AG09309 (cell line): ENCODE results near the gene FOXG1.

Experiments used
- DNase-seq: peaks from one replicate; pipeline ENCODE4 v3.0.0-alpha.2; 2010; ENCODE audit warnings: low read depth
- H3K4me3 ChIP-seq: 2 replicates; pipeline ENCODE4 v1.5.1; 2011; ENCODE audit warnings: mild to moderate bottlenecking, low read depth, low read length, moderate library complexity; ENCODE audit not compliant: control insufficient read depth
- TF ChIP-seq, protein P1 (sequence below): IDR thresholded peaks from 2 replicates; pipeline ENCODE4 v1.5.1; 2011; ENCODE audit warnings: mild to moderate bottlenecking, low read depth, low read length, inconsistent platforms; ENCODE audit not compliant: insufficient read depth, control insufficient read depth; ENCODE audit errors: missing control alignments

The FOXG1 gene

DNA sequence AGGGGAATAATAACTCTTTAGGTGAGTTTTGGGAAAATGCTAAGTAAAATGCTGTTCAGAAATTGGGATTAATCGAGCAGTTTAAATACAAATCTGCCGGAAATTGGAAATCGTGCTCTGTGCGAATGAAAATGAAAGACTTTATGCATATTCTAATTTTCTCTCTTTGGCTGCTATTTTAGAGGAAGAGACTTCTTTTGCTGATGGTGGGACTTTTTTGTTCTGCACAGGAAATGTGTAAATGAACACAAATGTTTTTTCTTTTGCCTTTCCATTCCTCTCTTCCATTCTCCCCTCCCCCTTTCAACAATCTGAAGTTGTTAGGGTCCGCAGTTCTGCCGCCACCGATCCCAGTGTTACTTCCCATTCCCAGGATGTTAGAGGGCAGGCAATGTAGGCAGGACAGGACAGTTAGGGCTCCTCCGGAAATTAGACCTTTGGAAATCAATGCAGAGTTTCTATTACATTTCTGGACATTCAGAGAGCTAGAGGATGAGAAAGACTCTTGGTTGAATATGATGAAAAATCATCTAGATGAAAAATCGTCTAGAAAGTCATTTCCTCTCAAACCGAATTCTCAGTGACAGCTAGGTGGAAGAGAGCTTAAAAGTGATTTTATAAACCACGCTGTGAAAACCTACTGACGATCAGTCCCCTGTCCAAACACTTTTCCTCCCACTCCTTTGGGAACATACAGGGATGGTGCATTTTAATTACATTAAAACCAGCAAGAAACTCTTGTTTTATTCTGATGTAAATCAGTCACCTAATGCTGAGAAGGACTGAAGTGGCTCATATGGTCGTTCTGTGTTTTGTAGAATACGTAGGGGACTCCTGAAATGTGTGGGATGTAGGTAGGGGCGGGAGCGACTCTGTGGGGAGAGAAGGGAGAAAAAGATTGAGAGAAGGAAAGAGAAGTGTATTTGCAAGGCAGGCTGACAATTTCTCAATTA is 17.8 kb downstream of the FOXG1 start:
- TF ChIP-seq, protein P1, sequence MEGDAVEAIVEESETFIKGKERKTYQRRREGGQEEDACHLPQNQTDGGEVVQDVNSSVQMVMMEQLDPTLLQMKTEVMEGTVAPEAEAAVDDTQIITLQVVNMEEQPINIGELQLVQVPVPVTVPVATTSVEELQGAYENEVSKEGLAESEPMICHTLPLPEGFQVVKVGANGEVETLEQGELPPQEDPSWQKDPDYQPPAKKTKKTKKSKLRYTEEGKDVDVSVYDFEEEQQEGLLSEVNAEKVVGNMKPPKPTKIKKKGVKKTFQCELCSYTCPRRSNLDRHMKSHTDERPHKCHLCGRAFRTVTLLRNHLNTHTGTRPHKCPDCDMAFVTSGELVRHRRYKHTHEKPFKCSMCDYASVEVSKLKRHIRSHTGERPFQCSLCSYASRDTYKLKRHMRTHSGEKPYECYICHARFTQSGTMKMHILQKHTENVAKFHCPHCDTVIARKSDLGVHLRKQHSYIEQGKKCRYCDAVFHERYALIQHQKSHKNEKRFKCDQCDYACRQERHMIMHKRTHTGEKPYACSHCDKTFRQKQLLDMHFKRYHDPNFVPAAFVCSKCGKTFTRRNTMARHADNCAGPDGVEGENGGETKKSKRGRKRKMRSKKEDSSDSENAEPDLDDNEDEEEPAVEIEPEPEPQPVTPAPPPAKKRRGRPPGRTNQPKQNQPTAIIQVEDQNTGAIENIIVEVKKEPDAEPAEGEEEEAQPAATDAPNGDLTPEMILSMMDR: no peak
- H3K4me3 ChIP-seq: no peak overlapping the region
- no peak for DNase-seq

- peak overlapping the region; percentile 48 for H3K4me3 ChIP-seq
- TF ChIP-seq, protein P1: no peak
- no peak for DNase-seq
Observed at GRCh38 chr14:28785096-28785952, 18.7 kb downstream of the FOXG1 start.

DNA sequence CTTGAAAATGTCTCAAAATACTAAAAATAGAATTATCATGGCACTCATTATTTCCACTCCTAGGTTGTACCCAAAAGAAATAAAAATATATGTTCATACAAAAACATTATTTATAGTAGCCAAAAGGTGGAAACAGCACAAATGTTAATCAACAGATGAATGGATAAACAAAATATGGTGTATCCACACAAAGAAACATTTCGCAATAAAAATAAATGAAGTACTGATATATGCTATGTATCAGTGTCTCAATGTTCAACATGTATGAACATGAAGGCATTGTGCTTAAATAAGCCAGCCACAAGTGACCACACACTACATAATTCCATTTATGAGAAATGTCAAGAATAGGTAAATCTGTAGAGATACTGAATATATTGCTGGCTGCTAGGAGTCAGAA is 40.9 kb downstream of the FOXG1 start:
- H3K4me3 ChIP-seq: no peak overlapping the region
- no peak for DNase-seq
- TF ChIP-seq, protein P1: no peak

DNA sequence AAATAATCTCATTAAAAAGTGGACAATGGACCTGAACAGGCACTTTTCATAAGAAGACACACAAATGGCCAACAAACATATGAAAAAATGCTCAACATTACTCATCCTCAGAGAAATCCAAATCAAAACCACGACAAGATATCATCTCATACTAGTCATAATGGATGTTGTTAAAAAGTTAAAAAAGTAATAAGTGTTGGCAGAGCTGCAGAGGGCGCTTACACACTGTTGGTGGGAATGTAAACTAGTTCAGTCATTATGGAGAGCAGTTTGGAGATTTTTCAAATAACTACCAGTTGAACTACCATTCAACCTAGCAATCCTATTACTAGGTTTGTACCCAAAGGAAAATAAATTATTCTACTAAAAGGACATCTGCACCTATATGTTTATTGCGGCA is 47.2 kb downstream of the FOXG1 start:
- DNase-seq: no peak
- H3K4me3 ChIP-seq: no peak overlapping the region
- TF ChIP-seq, protein P1: no peak
